Body of pancreas (tissue), 4 donors: ENCODE results near the gene ATP8A2. TPM values are rescaled to one million over a fixed set of nuclear protein-coding genes. Genes with fewer than 3 reads are reported as not detected.

ENCODE experiments used
- ATAC-seq: fragments of 150-250 bp; one replicate; pipeline ENCODE4 v1.9.1; 2016
- DNase-seq, 4 donors: peaks; one replicate each; pipeline ENCODE4 v3.0.0-alpha.2; 2019
- H3K27ac ChIP-seq, 4 donors: fragments of 200-600 bp; sonication (generic); 1 replicate in 3 of 4; 2 replicates in 1 of 4; pipeline versions ENCODE4 v1.5.1 to v1.6.1; 2016 to 2019; ENCODE audit warnings: mild to moderate bottlenecking in 1 of 4, mixed read lengths in 1 of 4, moderate library complexity in 1 of 4
- H3K27me3 ChIP-seq, 2 donors: fragments of 200-600 bp; sonication (generic); one replicate each; pipeline ENCODE4 v1.6.0; 2016; ENCODE audit warnings: mild to moderate bottlenecking in 1 of 2
- H3K36me3 ChIP-seq, 2 donors: fragments of 200-600 bp; sonication (generic); replicated peaks in 1 of 2; 2 replicates each; pipeline ENCODE4 v1.5.1; 2016; ENCODE audit warnings: low read depth in 2 of 2; ENCODE audit not compliant: insufficient read depth in 1 of 2
- H3K4me1 ChIP-seq: fragments of 200-600 bp; sonication (generic); one replicate; pipeline ENCODE4 v1.6.0; 2016
- H3K4me3 ChIP-seq, 2 donors: fragments of 200-600 bp; sonication (generic); 1 replicate in 1 of 2; 2 replicates in 1 of 2; pipeline ENCODE4 v1.5.1; 2016 to 2019
- H3K9me3 ChIP-seq, 3 donors: fragments of 200-600 bp; sonication (generic); 1 replicate in 2 of 3; 2 replicates in 1 of 3; pipeline ENCODE4 v1.5.1; 2016
- CTCF ChIP-seq, 7 experiments: fragments of 450-650 bp in 4 of 7; fragments of 200-600 bp in 3 of 7; sonication (generic) in 3 of 7; IDR thresholded peaks; one replicate each; pipeline ENCODE4 v1.5.1; 2016 to 2019; ENCODE audit warnings: antibody characterized with exemption in 7 of 7
- POLR2A ChIP-seq, 3 donors: fragments of 450-650 bp; IDR thresholded peaks; one replicate each; pipeline ENCODE4 v1.6.1; 2016; ENCODE audit warnings: antibody characterized with exemption in 3 of 3, mild to moderate bottlenecking in 2 of 3
- WGBS, 2 donors: methylation state at CpG; one replicate each; pipeline ENCODE4 v1.1.5; 2017; 5-methylcytosine and 5-hydroxymethylcytosine counted together
- intact Hi-C: fragments of 100-400 bp; cut with DNase I; formaldehyde crosslinking; loops from one replicate; pipeline ENCODE4 v1.15.1; 2023
- total RNA-seq, 2 donors: library from RNA; depleted of rRNA; stranded (reverse); fragments of >200 nt; gene quantifications; one replicate each; pipeline ENCODE4 v1.1.0, GENCODE V29; 2016

ATP8A2 gene
- total RNA-seq, 2 donors from 2014 or later, result under 0.01 TPM; not detected in 1

DNA sequence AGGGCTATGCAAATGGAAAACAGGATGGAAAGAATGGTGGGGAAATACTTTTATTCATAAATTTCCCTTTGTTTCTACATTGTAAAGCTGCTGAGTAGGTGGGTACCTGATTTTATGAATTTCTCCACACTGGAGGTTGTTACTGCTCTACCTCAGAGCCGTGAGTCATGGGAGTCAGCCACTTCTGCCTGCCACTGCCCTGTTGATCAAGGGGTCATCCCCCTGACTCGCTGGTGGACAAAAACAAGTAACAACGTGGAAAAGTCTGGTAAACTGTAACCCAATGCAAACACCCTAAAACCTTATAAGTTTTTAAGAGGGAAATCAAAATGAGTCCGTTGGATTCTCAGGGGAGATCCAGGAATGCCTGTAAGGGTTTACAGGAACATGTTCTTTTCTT is 329.5 kb downstream of the ATP8A2 start:
- WGBS, 2 donors, result 57 to 60% methylated on average over 4 of the region's 4 CpGs
- no peak overlapping the region for H3K27ac ChIP-seq
- intact Hi-C loops, result no loop called here
- no peaks in the 10 kb centered on the region for H3K27me3 ChIP-seq
- no peaks in the 10 kb centered on the region for H3K4me1 ChIP-seq
- H3K9me3 ChIP-seq, result no peaks in the 10 kb centered on the region
- no peak for TF ChIP-seq POLR2A (IDR thresholded peaks at IDR 0.05)
- no peak for TF ChIP-seq CTCF (IDR thresholded peaks at IDR 0.05)
- H3K36me3 ChIP-seq, result no peaks in the 10 kb centered on the region
- H3K4me3 ChIP-seq, result no peak overlapping the region
- DNase-seq (no peak), ATAC-seq (no peak)

GRCh38 chr13:25702386-25702785 is 330.6 kb downstream of the ATP8A2 start:
- Histone ChIP-seq H3K27me3 (no peaks in the 10 kb centered on the region), H3K36me3 (no peaks in the 10 kb centered on the region), H3K27ac (no peak overlapping the region), H3K9me3 (no peaks in the 10 kb centered on the region), H3K4me3 (no peak overlapping the region), H3K4me1 (no peaks in the 10 kb centered on the region)
- intact Hi-C loops, result no loop called here
- no peak for ATAC-seq
- 81 to 83% methylated on average over 2 of the region's 2 CpGs for WGBS, 2 donors
- no peak for DNase-seq
- no peak for TF ChIP-seq CTCF (IDR thresholded peaks at IDR 0.05)
- no peak for TF ChIP-seq POLR2A (IDR thresholded peaks at IDR 0.05)

DNA sequence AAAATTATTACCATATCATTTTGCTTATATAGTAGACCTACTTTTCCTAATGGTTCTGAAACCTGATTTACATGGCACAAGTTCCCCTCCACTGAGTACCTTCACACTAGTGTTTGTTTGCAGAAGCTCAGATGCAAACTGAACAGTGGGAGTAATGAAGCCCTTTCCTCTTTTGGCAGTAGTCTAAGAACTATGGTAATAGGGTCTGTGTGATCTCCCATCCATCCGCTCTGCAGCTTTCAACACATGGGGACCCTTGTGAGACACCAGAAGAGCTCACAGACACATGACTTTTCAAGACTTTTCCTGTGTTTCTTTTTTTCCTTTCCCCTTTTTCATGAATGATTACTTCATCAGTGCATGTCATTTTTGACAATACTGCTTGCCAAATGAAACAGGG is 336.0 kb downstream of the ATP8A2 start:
- Histone ChIP-seq H3K4me1 (no peaks in the 10 kb centered on the region), H3K4me3 (no peak overlapping the region), H3K36me3 (no peaks in the 10 kb centered on the region), H3K9me3 (no peaks in the 10 kb centered on the region), H3K27me3 (no peaks in the 10 kb centered on the region), H3K27ac (no peak overlapping the region)
- WGBS, 2 donors, result 86 to 93% methylated on average over 1 of the region's 1 CpG
- intact Hi-C loops, result no loop called here
- TF ChIP-seq CTCF (IDR thresholded peaks at IDR 0.05) (no peak), POLR2A (IDR thresholded peaks at IDR 0.05) (no peak)
- DNase-seq (no peak), ATAC-seq (no peak)

GRCh38 chr13:25708268-25708667 is 336.5 kb downstream of the ATP8A2 start:
- 77 to 81% methylated on average over 1 of the region's 1 CpG for WGBS, 2 donors

More at GRCh38 chr13:25708268-25708667, 336.5 kb downstream of the ATP8A2 start:
- ATAC-seq (no peak), DNase-seq (no peak)
- no peaks in the 10 kb centered on the region for H3K36me3 ChIP-seq
- no peaks in the 10 kb centered on the region for H3K27me3 ChIP-seq
- H3K27ac ChIP-seq, result no peak overlapping the region
- intact Hi-C loops, result no loop called here
- TF ChIP-seq POLR2A (IDR thresholded peaks at IDR 0.05) (no peak), CTCF (IDR thresholded peaks at IDR 0.05) (no peak)
- H3K4me1 ChIP-seq, result no peaks in the 10 kb centered on the region
- H3K9me3 ChIP-seq, result no peaks in the 10 kb centered on the region
- H3K4me3 ChIP-seq, result no peak overlapping the region
